Neural progenitor cell (in vitro differentiated cells): ENCODE measurements around the gene AUTS2.

Source experiments
- EZH2 ChIP-seq: fragments of 200-600 bp; sonication (generic); IDR thresholded peaks from 2 replicates; pipeline ENCODE4 v1.6.1; 2017; ENCODE audit warnings: antibody characterized with exemption, mild to moderate bottlenecking, moderate library complexity
- EZH2phosphoT487 ChIP-seq: fragments of 200-600 bp; sonication (generic); IDR thresholded peaks from 2 replicates; pipeline ENCODE4 v1.6.1; 2017; ENCODE audit warnings: antibody characterized with exemption
- TF ChIP-seq, protein P1 (sequence below): fragments of 200-600 bp; sonication (generic); IDR thresholded peaks from 2 replicates; pipeline ENCODE4 v1.5.1; 2017; ENCODE audit warnings: antibody characterized with exemption, mild to moderate bottlenecking

DNA sequence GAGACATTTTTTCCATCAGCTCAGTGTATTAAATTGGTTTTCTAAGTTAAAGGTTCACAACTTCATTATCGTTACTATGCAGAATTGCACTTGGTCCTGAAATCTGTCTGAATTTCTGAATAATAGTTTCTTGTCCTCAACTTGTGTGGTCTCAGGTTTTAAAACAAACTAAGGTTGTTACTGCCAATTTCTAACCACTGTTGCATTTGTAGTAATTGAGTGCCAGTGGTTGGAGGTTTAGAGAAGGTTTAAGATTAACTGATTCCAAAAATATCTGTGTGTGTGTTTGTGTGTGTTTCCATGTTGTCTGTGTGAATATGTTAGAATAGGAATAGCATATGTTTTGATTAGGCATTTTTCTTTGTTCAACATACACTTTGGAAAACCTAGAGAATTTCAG lies 395.9 kb downstream of the AUTS2 start:
- TF ChIP-seq, protein P1, sequence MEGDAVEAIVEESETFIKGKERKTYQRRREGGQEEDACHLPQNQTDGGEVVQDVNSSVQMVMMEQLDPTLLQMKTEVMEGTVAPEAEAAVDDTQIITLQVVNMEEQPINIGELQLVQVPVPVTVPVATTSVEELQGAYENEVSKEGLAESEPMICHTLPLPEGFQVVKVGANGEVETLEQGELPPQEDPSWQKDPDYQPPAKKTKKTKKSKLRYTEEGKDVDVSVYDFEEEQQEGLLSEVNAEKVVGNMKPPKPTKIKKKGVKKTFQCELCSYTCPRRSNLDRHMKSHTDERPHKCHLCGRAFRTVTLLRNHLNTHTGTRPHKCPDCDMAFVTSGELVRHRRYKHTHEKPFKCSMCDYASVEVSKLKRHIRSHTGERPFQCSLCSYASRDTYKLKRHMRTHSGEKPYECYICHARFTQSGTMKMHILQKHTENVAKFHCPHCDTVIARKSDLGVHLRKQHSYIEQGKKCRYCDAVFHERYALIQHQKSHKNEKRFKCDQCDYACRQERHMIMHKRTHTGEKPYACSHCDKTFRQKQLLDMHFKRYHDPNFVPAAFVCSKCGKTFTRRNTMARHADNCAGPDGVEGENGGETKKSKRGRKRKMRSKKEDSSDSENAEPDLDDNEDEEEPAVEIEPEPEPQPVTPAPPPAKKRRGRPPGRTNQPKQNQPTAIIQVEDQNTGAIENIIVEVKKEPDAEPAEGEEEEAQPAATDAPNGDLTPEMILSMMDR: no peak
- no peak for TF ChIP-seq EZH2
- TF ChIP-seq EZH2phosphoT487: no peak
